HG03095 (cell line): ENCODE data around the gene YKT6.
"Not testable (repeated sequence)": the region's sequence is repeated elsewhere in the genome, so short reads cannot be mapped to it uniquely, and the experiment has no call there.

ENCODE experiments used
- ATAC-seq: cut with Tn5 transposase; IDR thresholded peaks from one replicate; pipeline ENCODE4 v1.9.1; 2021; ENCODE audit warnings: moderate library complexity; ENCODE audit not compliant: unreplicated experiment

YKT6 gene

DNA sequence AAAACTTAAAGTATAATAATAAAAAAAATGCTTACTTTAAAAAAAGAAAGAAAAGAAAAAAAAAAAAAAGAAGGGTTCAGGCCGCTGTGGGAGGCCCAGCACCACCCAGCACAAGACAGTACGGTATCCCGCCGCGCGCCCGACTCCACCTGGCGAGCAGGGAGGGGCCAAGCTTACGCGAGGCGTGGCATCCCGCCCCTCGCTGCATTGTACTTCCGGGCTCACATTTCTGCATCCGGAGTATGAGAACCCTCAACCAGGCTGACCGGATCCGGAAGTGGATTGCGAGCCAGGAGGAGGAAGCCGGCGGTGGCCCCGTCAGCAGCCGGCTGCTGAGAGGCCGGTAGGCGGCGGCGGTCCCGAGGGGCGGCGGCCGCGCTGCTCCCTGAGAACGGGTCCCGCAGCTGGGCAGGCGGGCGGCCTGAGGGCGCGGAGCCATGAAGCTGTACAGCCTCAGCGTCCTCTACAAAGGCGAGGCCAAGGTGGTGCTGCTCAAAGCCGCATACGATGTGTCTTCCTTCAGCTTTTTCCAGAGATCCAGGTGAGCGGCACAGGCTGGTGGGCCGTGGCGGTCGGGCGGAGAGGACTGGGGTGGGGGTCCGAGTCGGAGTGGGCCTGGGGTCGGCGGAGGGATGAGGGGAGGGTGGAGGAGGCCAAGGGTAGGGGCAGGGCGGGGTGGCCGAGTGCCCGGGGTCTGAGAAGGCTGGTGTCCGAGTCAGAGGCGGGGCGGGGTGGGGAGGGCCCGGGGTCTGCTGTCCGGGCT is at the start of gene YKT6:
Gene YKT6, plus strand, starts transcription at position 280 of the 763 bp plus-strand sequence. Its CDS starts 158 bp downstream, at position 438.
- peak; percentile 99 for ATAC-seq

DNA sequence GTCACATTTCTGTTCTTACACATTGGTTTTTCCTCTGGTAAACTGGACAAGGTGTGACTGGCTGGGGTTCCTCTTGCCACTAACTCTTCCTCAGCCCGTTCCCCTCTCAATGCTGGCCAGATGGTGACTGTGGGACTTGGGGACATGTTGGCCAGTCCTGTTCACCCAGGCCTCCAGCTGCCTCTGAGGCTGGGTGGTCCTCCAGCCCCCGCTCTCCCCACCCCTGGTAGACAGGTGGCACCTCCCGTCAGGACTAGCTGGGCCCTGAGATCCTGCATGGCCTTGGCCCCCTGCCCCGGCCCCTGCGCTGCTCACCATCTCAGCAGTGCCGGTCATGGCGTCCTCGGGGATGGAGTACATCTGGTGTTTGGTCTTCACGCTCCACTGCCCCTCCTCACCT is 48.8 kb upstream of the YKT6 start:
- no peak for ATAC-seq

DNA sequence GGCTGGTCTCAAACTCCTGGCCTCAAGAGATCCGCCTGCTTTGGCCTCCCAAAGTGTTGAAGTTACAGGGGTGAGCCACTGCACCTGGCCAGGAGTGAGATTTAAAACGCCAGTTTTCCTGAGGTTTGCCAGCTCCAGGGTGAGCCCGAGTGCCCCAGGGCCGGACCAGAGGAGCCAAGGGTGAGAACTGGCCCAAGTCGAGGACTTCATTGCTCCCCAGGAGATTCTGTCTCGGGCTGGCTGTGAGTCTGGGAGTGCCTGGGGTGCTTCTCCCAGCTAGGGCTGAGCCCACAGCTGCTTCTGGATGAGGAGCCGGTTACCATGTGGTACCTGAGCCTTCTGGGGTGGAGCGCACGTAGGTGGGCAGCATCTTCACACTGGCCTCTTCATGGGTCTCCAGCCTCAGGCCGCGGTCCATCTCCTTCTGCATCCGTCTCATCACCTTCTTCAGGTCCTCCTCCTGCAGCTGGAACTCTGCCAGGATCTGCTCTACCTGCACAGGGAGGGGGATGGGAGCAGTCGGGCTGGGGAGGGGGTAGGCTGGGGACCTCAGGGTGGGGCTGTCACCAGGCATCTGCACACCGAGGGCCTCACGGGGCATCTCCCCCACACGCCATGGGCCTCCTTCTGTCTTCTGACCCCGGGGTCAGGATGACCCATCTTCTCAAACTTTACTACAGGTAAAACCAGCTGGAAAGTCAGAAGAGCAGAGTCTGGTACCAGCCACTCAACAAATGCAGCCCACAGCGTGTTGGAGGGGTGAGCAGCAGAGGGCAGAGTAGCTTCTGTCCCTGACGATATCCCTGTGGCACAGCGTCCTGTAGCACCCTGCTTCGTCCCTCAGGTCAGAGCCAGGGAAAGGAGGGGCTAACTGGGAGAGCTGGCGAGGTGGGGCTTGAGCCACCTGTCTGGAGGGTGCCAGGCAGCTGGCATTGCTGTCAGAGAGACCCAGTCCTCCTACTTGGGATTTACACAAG is 47.5 kb upstream of the YKT6 start:
- ATAC-seq, result no peak

DNA sequence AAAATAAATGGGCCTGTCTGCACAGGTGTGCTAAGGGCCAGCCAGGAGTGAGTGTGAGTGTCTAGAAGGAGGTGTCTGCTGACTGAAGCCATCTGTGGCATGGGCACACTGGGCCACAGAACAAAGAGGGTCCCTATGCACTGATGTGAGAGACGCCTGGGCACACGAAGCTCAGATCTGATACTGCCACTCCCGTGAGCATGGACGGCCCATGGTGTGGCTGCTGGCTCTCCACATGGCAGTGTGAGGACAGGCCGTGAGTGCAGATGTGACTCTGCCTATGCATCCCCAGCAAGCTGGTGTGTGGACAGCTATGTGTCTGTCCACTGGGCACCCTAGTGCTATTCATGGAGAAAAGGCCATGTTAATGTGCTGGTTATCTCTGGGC is 46.8 kb upstream of the YKT6 start:
- ATAC-seq, result no peak

DNA sequence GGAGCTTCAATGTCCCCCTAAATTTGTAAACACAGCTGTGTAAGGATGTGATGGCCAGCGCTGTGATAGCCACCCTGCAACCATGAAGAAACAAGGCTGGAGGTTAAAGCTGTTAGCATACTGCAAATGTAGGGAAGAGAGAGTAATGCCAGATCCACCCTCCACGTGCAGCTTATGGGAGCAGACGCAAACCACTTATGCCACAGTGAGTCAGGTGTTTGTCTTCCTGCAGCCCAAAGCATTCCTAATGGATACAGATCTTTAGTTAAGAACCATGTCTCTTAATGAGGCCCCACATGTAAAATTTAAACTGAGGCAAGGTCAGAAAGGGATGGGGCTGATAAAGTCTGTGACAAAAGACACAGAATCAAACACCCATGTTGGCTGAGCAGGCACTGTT is 46.1 kb upstream of the YKT6 start:
- no peak for ATAC-seq

DNA sequence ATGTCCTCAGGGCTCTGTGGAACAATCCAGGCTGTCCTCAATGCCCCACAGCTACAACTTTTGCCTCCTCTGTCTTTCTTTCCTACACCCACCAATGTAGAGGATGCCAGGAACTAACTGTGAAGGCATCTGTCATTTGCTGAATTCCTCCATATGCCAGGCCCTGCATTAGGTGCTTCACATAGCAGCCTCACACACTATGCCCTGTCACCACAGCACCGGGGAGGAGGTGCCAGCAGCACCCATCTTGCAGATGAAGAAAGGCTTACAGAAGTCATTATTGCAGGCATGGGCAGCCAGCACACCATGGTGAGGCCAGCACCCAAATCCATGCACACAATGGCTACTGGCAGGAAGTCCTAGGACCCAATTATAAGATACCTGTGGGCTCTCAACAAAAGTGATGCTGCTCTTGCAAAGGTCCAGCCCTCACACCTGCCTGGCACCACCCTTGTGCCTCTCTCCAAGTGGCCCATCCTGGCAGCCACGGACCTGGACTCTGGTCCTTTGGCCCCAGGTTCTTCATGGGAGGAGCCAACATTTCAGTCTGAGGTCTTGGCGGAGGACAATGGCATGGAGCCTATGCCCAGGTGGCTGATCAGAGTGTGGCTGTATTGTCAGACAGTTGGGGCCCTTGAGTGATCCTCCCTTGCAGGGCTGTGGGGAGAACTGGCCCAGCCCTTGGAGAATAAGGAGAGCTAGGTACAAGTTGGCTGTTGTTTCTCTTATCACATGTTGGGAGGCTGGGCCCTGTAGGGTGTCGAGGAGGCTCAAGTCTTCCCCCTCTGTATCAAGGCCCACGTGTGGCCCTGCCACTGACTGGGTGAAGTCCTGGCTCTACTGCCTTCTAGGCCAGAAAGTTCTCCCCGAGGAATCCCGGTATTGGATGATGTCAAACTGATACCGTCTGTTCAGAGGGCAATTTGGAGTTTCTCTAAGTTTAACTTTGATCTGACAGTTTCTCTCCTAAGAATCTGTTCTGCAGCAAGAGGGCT is 45.3 kb upstream of the YKT6 start:
- ATAC-seq, result no peak

DNA sequence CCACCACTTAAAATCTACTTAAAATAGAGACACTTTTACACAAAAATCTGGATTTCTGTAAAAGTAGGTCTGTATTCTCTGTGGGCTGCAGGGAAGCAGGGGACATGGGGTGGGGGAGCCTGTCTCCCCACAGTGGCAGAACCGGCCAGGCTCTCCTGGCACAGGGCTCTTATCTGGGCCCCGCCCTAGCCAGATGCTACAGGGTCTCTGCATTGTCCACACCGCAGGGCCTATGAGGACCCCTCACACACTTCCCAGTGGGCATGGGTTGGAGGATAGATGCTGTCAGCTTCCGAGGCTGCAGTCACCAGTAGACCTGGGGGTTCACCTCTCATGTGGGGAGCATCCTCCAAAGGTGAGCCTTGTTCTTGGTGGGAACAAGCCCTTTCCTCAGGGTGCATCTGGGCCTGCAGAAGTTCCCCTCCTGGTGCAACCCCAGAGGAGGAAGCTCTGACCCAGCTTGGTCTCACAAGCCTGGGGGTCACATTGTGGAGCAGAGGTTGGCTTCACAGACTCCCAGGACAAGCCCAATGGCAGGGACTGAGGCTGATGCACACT is 44.2 kb upstream of the YKT6 start:
- ATAC-seq, result no peak

DNA sequence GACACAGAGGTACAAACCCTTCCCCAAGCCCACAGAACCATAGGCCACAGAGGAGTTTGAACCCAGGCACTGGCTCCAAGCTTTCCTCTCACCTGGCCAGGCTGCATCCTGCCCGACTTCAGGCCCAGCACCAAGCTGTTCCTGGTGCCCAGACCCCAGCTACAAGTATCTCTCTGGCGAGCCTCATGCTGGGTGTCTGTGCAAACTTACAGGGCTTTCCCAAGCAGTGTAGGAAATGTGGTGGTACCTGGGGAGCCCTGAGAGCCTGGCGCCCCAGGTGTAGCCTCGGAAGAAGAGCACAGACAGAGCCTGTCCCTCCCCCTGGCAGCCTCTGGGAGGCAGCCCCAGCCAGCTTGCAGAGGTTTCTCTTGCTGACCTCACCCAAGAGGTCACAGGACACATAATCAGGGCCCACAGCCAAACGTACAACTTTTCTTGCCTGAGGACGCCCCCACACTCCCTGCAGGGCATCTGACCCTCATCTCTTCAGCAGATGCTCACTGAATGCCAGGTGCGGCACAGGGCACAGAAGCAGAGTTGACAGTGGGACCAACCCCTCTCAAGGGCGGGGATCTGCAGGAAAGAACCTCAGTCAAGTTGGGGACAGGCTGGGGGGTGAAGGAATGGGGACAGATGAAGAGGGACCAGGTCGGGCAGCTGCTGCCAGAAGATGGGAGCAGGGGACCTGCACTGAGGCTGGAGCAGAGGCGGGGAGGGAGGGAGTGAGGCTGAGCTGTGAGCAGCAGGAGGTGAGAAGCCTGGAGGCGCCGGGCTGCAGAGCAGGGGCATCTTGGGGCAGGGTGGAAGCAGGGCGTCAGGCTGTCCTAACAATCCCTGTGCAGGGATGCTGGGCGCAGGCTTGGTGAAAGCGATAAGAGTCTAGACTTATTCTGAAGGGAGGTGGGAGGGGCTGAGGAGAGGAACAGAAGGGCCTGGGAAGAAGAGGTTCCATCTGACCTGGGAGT is 43.4 kb upstream of the YKT6 start:
- no peak for ATAC-seq

DNA sequence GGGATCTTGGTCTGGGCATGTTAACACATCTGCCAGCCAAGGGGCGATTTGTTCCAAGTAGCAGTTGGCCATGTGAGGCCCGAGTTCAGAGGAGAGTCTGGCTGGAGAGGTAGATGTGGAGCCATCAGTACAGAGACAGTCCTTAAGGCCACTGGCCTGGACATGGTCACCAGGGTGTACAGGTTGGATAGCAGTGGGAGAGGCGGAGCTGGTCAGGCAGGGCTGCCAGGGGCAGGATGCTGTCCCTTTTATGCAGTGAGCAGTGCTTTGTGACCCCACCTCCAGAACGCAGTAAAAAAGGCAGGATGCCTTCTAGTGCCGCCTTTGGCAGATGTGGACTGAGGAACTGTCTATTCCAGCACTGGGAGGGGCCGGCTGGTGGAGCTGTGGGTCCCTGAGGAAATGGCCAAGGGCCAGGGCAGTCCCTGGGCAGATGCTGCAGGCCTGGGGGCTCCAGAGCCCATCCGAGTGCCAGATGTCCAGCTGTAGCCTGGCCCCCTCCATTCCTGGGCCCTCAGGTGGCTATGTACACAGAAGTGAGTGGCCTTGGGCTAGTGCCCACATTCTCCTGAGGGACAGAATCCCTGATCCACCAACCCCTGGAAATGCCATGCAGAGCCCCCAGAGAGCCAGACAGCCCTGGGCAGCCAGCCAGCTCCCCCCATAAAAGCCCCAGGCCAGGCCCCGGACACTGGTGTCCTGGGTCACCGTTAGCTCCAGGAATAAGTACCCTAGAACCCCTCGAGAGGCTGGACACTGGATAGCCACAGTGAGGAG is 42.5 kb upstream of the YKT6 start:
- no peak for ATAC-seq

DNA sequence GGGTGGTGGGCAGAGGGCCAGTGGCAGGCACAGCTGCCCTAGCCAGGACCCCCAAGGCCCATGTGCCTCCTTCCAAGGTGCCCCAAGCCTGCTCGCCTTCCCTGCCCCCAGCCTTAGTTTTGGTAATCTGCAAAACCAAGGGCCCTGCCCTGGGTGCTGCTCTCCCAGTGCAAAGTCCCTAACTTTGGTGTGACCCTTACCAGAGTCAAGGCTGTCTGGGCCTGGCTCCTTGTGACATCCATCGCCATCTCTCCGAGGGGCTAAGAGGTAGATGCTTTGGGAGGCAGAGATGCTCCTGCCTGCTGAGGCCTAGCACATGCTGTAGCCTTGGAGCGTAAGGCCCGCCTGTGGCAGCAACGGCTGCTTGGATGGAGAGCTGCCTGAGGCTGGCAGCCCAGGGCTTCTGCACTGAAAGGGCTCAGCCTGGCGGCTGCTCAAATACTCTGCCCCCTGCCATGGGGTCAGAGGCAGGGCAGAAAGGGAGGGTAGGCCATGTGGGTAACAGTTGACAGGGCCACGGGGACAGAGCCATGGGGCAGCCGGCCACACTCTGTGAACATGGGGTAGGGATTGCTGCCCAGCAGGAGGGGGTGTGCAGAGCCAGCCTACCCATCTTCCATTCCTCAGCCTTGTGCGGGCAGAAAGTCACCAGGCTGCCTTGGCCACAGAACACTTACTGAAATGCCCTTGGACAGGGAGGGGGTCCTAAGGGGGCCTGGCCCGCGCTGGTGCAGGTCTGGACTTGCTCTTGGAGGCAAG is 41.7 kb upstream of the YKT6 start:
- ATAC-seq, result no peak

DNA sequence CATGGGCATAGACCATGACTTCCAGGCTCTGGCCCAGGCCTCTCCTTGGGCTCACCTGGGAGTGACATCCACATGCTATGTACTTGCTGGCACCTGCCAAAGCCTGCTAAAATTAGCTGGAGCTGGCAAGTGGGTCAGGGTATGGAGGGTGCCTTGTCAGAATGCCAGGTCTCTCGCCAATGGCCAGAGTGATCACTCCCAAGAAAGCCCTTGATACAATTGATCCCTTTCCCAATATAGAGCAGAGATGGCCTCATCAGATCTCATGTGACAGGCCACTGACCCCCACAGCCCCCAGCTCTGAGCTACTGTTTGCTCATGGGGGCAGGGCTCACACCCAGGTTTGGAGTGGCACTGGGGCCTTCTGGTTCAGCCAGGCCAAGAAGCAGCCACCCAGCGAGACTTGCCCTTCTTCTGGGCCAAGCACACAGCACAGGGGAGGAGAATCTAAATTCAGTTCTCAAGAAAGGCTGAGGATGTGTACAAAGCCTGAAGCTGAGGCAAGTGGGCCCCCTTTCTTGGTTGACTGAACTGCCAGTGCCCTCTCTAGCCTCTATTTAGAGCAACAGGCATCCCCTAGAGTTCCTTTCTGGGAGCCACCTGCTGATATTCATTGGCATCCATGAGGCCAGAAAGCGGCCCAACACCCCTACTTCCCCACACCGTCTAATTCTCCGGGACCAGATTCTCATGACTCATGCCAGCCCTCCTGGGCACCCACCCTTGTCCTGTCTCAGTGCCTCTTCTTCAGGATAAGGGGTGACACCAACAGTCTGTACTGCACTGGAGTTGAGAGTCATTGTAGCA is 40.8 kb upstream of the YKT6 start:
- ATAC-seq, result no peak

DNA sequence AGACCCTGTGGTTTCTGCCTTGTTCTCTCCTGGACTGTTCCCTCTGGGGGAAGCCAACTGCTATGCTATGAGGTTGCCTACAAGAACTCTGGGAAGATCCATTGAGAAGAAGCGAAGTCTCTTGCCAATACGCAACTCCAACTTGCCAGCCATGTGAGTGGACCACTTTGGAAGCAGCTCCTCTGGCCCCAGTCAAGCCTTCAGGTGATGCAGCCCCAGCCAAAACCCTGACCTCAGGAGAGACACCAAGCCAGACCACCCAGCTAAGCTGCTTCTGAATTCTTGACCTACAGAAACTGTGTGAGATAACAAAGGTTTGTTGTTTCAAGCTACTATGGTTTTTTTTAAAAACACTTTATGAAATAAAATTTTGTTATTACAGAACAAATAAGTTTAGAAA is 39.4 kb upstream of the YKT6 start:
- ATAC-seq, result no peak

DNA sequence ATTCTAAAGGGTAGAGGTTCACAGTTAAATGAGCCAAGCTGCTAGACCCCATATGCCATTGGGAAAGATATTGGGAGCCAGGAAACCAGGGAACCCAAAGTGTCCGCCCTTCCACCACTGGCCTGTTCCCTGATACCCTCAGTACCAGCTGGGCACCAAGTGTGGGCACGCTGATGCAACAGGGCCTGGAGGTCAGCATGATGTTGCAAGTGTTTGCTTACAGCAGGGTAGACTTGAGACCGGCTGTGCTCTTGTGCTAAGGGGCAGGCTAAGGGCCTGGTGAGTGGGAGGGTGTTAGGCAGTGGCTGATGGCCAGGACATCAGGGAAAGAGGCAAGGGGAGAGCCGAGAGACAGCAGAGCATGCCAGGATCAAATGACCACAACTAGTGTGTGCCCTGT is 38.6 kb upstream of the YKT6 start:
- ATAC-seq, result no peak

DNA sequence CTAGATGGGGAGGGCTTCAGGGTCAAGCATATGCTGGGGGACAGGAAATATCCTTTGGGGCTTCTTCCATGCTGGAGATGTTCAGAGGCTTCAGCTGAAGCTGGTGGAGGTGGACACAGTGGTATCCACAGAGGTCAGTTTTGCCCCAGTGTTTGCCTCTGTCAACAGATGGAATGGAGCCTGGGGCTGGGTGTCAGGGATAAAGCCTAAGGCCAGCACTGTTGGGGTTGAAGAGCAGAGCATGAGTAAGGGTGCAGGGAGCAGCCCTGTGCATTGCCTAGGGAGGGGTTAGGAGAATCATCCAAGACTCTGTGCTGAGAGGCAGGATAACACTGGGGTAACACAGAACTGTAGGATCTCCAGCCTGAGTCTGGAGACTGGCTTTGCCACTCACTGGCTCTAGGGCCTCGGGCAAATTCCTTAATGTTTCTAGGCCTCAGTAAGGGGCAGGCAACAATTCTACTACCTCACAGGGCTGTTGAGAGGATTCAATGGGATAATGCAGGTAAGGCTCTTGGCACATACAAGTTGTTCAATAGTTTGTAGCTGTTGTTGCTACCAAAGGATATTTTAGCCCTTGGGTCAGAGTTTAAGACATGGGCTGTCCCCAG is 37.9 kb upstream of the YKT6 start:
- ATAC-seq, result no peak

DNA sequence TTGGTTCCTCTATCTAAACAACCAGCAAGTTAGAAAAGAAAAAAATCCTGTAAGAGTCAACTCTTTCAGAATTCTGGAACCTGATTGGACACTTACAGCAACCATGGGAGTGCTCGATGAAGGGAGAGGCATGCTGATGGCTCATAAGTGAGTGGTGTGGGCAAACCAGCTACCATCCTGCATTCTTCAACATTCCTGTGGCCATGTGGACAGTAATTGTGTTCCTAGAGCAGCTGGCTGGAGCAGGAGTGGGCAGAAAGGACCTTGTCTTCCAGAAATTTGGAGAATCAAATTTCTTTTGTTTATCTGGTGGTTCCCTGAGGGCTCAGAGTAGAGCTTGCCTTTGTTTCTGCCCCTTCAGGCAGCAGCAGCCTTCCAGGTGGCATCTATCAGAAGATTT is 37.2 kb upstream of the YKT6 start:
- ATAC-seq, result no peak

DNA sequence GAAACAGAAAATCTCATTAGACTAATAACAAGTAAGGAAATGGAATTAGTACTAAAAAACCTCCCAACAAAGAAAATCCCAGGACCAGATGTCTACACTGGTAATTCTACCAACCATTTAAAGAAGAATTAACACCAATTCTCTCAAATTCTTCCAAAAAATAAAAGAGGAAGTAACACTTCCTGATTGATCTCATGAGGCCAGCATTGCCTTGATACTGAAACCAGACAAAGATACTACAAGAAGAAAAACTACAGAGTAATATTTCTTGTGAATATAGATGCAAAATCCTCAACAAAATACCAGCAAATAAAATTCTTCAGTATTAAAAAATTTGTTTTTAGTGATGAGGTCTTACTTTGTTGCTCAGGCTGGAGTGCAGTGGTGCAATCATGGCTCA is 32.9 kb upstream of the YKT6 start:
- ATAC-seq, result no peak

DNA sequence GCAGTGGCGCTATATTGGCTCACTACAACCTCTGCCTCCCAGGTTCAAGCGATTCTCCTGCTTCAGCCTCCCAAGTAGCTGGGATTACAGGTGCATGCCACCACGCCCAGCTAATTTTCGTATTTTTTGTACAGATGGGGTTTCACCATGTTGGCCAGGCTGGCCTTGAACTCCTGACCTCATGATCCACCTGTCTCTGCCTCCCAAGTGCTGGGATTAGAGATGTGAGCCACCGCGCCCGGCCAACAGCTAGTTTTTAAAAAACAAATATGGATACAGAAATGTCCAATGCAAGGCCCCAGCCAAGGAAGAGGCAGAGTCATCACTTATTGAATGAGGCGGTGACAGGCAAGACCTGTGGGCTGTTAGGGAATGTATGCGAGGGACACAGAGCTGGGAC is 28.9 kb upstream of the YKT6 start:
- not testable (repeated sequence) for ATAC-seq
